GM18858 (cell line): ENCODE measurements around the gene ASB10.

Experiments
- ATAC-seq: cut with Tn5 transposase; IDR thresholded peaks from one replicate; pipeline ENCODE4 v1.9.1; 2021; ENCODE audit not compliant: unreplicated experiment

ASB10 gene, protein sequence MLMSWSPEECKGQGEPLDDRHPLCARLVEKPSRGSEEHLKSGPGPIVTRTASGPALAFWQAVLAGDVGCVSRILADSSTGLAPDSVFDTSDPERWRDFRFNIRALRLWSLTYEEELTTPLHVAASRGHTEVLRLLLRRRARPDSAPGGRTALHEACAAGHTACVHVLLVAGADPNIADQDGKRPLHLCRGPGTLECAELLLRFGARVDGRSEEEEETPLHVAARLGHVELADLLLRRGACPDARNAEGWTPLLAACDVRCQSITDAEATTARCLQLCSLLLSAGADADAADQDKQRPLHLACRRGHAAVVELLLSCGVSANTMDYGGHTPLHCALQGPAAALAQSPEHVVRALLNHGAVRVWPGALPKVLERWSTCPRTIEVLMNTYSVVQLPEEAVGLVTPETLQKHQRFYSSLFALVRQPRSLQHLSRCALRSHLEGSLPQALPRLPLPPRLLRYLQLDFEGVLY

DNA sequence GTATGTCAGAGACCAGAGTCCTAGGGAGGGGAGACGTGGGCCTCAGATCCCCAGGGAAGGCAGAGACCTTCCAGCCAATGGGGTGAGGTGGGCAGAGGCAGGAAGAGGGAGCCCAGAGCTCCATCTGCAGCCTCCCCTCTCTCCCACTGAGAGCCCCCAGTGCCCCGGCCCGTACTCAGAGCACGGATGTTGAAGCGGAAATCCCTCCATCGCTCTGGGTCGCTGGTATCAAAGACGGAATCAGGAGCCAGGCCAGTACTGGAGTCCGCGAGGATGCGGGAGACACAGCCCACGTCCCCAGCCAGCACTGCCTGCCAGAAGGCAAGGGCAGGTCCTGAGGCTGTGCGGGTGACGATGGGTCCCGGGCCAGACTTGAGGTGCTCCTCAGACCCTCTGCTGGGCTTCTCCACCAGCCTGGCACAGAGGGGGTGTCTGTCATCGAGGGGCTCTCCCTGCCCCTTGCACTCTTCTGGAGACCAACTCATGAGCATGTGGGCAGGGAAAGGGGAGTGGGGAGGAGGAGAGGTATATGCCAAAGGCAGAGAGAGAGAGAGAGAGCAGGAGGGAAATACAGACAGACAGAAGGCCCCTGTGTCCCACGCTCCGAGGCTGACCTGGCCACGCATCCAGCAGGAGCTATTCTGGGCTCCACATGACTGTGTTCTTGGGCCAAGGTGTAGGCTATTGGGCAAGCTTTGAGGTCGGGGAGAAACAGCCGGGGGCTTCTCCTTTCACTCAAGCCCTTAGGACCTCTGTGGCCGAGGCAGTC, at the start of gene ASB10:
ASB10 (minus strand) TSS at position 611 of the 769 bp plus-strand sequence; CDS start at position 491, 120 bp downstream.
- ATAC-seq, result no peak

DNA sequence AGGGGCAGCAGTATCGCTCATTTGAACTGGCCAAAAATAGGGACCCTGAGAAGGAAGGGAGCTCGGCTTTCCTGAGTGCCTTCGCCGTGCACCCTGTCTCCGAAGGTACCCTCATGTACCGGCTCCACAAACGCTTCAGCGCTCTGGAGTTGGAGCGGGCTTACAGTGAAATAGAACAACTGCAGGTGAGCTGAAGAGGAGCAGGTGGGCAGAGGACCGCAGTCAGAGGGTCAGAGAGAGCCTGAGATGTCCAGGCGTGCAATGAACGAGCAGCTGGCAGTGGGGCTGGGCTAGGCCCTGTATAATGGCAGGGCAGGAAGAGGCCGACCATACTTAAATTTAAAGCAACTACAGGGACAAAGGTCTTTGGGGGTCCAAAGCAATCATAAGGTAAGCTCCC, 49.4 kb upstream of the ASB10 start:
- no peak for ATAC-seq

DNA sequence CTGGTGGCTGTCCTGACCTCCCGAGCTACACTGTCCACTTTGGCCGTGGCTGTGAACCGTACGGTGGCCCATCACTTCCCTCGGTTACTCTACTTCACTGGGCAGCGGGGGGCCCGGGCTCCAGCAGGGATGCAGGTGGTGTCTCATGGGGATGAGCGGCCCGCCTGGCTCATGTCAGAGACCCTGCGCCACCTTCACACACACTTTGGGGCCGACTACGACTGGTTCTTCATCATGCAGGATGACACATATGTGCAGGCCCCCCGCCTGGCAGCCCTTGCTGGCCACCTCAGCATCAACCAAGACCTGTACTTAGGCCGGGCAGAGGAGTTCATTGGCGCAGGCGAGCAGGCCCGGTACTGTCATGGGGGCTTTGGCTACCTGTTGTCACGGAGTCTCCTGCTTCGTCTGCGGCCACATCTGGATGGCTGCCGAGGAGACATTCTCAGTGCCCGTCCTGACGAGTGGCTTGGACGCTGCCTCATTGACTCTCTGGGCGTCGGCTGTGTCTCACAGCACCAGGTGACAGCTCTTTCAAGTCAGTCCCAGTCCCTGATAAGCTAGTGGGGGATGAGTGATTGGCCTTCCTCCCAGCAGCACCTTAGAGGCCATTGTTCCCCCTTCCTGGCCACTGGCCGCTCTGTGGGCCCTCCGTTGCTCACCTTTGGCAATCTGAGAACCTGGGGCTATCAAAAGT, 48.2 kb upstream of the ASB10 start:
- ATAC-seq, result no peak

DNA sequence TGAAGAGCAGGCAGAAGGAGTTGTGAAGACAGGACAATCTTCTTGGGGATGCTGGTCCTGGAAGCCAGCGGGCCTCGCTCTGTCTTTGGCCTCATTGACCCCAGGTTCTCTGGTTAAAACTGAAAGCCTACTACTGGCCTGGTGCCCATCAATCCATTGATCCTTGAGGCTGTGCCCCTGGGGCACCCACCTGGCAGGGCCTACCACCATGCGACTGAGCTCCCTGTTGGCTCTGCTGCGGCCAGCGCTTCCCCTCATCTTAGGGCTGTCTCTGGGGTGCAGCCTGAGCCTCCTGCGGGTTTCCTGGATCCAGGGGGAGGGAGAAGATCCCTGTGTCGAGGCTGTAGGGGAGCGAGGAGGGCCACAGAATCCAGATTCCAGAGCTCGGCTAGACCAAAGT, 46.8 kb upstream of the ASB10 start:
- ATAC-seq, result no peak

DNA sequence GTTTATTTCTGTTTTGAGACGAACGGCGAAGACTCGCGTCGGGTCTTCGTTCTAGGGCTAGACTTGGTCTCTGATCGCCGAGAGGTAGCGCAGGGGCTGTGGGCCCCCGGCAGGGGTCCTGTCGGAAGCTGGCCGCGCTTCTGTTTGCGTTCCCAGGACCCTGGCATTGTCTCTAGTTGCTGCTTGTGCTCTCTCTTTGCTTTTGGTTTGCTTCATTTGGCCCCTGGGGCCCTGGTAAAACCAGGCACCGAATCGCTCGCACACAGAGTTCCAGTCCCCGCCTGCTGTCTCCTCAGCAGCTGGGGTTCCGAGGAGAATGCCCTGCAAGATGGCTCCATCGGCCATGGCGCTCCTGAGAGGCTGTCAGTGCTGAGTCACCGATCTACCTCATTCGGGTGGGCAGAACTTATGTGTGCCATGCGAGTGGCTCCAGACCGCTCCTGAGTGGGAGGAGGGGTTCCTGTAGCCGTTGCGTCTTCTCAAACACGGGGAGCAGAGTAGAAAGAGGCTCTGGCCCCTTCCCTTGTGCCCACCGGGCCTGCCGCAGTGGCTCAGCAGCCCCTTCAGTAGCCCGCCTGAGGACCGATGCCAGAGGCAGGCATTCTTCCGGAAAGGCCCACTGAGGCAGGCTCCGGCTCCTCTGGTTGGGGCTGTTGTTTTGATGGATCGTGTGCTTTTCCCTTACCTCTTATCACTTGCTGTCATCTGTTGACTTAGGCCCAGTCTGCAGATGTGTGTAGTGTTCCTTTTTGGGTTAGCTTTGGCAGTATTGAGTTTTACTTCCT, 46.1 kb upstream of the ASB10 start:
- ATAC-seq, result no peak

DNA sequence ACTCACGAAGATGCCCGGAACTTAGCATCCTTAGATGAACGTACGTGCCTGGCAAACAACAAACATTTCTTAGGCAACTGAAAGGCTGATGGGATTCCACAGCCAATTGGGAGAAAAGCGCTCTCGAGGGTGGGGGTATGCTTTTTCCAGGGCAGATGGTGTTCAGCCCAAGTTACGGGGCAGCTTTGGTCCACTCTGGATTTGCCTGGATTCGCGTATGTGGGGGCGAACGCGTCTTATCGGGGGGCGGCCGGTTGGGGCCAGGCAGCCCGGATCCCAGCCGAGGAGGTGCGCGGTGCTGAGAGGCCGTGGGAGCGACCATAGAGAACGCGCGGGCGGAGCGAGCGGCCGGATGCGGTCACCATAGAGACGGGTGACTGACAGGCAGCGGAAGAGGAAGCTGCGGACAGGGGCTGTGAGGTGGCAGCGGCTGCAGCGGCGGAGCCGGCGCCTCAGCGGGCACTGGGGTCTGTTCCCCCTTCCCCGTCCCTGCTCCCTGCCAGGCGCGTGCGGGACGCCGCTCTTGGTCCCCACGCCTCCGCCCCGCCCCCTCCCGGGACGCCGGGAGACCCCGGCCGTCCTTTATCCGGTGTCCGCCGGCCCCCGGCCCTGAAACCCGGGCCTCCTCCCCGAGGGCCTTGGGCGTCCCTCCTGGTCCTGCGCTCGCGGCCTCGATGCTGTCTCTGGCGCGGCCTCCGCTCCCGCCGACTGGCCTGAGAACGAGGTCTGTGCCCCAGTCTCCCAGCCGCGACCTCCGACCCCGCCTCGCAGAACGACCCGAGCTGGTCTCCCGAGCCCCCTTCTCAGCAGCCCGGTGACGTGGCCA, 45.3 kb upstream of the ASB10 start, which contains the start of gene CHPF2:
CHPF2 (plus strand) TSS at position 393 of the 826 bp plus-strand sequence. CDS start 1,529 bp downstream, outside the sequence.
- ATAC-seq, result peak; percentile 94

DNA sequence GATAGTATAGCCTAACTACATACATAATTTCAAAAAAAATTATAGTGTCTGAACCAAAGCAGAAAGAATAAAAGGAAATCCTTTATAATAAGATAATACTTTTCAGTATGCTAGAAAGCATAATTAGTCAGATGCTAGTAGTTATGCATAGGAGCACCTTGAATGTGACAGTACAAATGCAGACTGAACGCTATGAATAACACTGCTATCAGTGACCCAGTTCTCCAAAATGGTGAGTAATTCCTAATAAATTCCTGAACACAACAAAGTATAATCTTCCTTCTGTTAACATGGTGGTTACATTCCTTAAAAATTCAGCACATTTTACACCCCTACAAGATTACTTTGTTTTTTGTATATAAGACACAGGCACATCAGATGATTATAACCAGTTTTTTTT, 44.0 kb upstream of the ASB10 start:
- ATAC-seq, result no peak

DNA sequence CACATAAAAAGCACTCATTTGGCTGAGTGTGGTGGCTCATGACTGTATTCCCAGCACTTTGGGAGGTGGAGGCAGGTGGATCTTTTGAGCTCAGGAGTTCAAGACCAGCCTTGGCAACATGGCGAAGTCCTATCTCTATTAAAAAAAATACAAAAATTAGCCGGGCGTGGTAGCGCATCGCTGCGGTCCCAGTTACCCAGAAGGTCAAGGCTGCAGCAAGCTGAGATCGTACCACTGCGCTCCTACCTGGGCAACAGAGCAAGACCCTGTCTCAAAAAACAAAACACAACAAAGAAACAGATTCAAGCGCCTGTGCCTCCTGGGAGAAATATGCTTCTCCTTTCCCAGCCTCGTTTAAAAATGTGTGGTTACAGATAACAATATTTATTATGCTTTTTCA, 42.2 kb upstream of the ASB10 start:
- no peak for ATAC-seq

DNA sequence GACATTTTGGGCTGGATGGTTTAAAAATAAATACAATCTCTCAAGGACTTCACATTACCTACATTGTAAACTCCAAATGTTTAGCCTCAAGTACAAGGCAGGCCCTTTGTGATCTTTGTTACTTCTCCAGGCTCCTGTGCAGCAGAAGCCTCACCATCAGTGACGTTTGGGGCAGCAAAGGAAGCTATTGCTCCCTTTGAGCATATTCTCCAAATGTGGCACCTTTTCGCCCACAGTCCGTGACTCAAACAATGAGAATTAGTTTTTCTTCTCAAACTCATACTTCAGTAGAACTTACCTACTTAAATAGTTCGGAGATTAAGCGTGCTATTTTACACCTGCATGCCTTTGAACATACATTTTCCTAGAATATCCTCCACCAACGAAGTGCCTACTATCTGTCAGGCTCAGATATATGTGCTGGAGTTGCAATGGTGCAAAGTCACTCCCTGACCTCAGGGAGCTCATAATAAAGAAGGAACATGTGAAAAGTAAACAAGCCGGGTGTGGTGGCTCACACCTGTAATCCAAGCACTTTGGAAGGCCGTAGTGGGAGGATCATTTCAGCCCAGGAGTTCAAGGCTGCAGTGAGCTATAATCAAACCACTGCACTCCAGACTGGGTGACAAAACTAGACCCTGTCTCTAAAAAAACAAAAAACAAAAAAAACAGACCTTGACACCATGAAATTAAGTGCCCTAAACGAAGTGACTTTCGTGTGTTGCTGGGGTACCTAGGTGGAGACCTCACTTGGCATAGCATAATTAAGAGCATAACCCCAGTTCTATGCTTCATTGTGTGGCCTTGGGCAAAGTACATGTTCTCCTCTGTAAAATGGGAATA, 41.2 kb upstream of the ASB10 start:
- no peak for ATAC-seq

DNA sequence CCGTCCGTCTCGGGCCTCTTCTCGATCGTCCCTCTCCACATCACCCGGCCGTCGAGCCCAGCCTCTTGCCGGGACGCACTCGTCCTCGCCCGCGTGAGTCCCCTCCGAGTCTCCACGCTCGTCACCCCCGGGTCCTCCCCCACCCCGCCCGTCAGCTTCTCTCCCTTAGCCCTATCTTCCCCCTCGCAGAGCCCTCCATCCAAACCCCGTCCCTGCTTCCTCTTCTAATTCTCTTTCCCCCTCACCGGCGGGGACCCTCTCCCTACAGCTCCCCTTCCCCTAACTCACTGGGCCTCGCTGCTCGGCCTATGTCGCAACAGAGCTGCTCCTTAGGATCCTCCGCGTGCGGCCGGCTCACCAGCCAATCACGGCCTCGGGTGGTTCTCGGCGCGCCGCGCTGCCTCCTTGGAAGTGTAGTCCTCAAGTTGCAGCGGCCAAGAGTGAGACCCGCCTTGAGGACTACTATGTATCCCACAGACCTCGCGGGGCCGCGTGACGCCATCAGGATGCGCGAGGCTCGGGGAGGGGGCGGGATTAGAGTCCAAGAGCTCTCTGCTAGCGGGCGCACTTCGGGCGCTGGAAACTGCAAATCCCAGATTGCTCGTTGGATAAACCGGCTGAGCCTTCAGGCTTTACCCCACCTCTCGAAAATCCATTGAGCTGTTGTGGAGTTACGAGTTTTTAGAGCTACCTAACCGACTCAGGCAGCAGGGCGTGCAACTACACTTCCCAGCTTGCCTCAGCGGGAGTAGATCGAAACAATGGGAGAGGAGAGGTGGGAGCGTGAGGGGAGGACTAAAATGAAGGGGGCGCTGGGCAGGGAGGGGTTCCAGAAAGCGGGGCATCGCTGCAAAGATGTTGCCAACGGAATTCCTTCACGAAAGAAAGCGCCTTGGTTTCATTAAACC, 40.1 kb upstream of the ASB10 start, which contains the start of gene ABCF2:
ABCF2 (minus strand) TSS at position 331 of the 908 bp plus-strand sequence. CDS start 747 bp downstream, outside the sequence.
- ATAC-seq, result peak; percentile 99

DNA sequence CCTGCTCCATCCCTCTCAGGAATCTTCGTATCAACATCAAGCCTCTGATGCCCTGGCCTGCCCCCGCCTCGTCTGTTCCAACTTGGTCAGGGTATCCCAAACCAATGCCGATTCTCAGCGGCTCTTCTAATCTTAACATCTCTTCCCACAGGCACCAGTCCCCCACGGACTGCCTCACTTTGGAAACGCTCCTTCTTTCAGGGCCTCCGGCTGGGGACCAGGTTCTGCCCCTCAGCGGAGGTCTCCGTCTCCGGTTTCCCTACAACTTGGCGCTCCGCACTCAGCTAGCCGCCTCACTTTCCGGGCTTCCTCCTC, 39.5 kb upstream of the ASB10 start:
- ATAC-seq, result peak; percentile 1

DNA sequence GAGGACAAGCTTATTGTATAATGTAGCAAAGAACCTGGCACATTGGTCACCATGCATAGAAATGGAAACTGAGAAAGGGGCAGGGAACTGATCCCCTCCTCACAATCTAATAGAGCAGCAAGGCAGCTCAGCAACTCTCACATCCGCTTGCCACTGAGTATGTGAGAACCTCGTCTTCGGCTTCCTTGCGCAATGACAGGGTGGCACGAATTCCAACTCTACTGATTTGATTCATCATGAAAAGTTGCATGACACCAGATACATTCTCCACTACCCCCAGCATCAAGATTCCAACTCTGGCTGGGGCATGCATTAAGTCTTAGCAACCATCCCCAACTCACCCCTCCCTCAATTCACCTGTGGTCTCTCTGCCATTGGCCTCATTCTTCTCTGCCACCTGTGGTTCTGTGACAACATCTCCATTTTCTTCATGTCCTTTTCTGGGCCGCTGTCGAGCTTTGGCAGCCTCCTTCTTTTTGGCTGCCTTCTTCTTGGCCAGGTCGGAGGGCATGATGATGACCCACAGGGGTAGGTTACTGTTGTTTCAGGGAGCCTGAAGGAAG, 39.0 kb upstream of the ASB10 start:
- ATAC-seq, result no peak

DNA sequence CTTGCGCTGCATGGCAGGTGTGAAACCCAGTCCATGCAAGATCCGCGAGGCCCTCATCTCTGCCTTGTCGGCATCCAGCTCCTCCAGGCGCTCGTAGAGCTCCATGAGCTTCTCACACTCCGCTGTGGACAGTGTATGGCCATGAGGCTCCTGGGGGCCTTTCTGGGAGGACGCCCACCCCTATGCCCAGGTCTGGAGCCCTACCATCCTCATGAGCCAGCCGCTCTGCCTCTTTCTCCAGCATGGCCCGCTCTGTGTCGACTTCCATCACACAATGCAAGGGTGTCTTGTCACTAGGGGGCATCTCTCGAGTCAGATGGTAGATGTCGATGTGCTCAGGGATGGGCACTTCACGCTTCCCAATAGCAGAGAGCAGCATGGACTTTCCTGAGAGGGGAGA, 36.7 kb upstream of the ASB10 start:
- no peak for ATAC-seq

DNA sequence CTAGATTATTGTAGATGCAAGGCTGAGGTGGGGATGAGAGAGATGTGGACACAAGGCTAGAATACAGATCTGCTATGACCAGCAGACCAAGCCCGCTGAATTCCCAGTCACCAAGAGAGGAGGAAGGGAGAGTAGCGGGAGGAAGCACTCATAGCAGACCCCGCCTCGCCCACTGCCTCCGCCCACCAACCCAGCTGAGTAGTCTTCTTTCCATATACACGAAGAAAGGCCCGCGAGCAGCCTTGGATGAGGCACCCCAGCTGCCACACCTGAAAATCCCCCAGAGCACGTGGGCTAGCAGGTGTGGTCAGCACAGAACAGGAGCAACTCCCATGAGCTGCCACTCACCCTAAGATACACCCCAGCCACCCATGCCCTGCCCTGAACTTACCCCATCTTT, 31.1 kb upstream of the ASB10 start:
- ATAC-seq, result no peak

DNA sequence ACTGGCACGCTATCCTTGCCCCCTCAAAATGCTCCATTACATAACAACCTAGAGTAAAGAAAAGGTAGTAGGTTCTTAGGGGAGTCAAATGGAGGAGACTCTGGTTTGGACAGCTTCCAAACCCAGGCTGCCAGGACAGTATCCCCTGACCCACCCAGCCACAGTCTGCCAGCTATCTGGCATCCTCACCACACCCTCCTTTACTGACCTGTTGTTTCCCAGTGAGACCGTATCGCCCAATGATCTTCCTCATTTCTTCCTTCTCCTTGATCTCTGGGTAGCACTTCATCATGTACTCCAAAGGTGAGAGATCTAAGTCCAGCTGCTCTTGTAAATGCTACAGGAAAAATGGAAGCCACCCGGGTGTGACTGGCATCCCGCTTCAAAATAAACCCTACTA, 28.3 kb upstream of the ASB10 start:
- no peak for ATAC-seq

DNA sequence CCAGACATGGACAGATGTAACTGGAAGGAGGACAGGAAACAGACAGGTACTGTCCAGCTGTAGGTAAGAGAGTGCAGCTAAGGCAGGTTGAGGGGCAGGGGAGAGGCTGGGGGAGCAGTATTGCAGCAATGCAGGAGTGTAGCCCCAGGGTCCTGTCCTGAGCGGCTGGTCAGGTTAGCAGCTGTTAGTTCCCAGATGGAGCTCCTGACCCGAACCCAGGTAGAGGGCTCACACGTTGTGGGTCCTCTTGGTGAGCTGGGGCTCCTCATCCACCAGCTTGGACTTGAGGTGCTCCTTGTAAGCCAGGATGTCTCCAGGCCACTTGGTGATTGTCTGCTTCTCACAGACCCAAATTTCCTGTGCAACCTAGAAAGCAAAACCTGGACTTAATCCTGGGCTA, 26.8 kb upstream of the ASB10 start:
- no peak for ATAC-seq

DNA sequence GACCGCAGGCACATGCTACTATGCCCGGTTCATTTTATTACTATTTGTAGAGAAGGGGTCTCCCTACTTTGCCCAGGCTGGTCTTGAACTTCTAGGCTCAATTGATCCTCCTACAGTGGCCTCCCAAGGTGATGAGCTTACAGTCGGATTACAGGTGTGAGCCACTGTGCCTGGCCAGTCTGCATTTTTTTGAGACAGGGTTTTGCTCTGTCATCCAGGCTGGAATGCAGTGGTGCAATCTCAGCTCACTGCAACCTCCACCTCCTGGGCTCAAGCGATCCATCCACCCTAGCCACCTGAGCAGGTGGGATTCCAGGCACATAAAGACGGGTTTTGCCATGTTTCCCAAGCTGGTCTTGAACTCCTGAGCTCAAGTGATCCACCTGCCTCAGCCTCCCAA, 25.6 kb upstream of the ASB10 start:
- ATAC-seq, result no peak
